ENCODE measurements around the gene L2HGDH. TPM values are rescaled to one million over a fixed set of nuclear protein-coding genes. Genes with fewer than 3 reads are reported as not detected.

The L2HGDH gene
- total and polyA plus RNA-seq, 2 experiments from 2014 or later = 5.8 to 9.7 TPM

- Histone ChIP-seq H2AFZ (no peak overlapping the region), H3K79me2 (peaks cover 60% of the 10 kb centered on the region), H3K9me3 (ENCODE audit: low read depth) (no peaks in the 10 kb centered on the region), H3K36me3 (replicated peaks; ENCODE audit: insufficient read depth, low read depth) (no peaks in the 10 kb centered on the region), H4K20me1 (ENCODE audit: insufficient read depth, poor library complexity, severe bottlenecking) (peaks cover 40% of the 10 kb centered on the region), H3K27ac (peak overlapping the region; percentile 94), H3K4me2 (peak overlapping the region; percentile 84), H3K27me3 (no peaks in the 10 kb centered on the region), H3K4me3 (peak overlapping the region; percentile 69), H3K9me2 (replicated peaks; ENCODE audit: insufficient read depth) (no peaks in the 10 kb centered on the region), H3K4me1 (ENCODE audit: insufficient read depth) (peaks cover 25% of the 10 kb centered on the region)
- 53% methylated on average over 2 of the region's 2 CpGs for WGBS (ENCODE audit: low lambda C conversion rate, missing lambda C conversion rate)
- no peak for DNase-seq (ENCODE audit: low spot score)
- no peak for TF ChIP-seq EZH2 (IDR thresholded peaks at IDR 0.05; ENCODE audit: borderline replicate concordance)
- no peak for TF ChIP-seq EZH2phosphoT487 (IDR thresholded peaks at IDR 0.05; ENCODE audit: low read depth, severe bottlenecking, unreplicated experiment)
Measured at GRCh38 chr14:50229681-50230080, 82.3 kb downstream of the L2HGDH start.

GRCh38 chr14:50228313-50228712, 83.7 kb downstream of the L2HGDH start:
- H3K4me2 ChIP-seq = peak overlapping the region; percentile 84
- 100% methylated on average over 2 of the region's 2 CpGs for WGBS (ENCODE audit: low lambda C conversion rate, missing lambda C conversion rate)
- H3K9me2 ChIP-seq (replicated peaks; ENCODE audit: insufficient read depth) = no peaks in the 10 kb centered on the region
- H3K36me3 ChIP-seq (replicated peaks; ENCODE audit: insufficient read depth, low read depth) = no peaks in the 10 kb centered on the region
- H3K27ac ChIP-seq = no peak overlapping the region
- DNase-seq (ENCODE audit: low spot score) = no peak
- TF ChIP-seq EZH2phosphoT487 (IDR thresholded peaks at IDR 0.05; ENCODE audit: low read depth, severe bottlenecking, unreplicated experiment) (no peak), EZH2 (IDR thresholded peaks at IDR 0.05; ENCODE audit: borderline replicate concordance) (no peak), CTCF (IDR thresholded peaks at IDR 0.05; ENCODE audit: poor library complexity) (no peak)
- H3K4me3 ChIP-seq = no peak overlapping the region
- H2AFZ ChIP-seq = no peak overlapping the region
- H3K4me1 ChIP-seq (ENCODE audit: insufficient read depth) = peaks cover 25% of the 10 kb centered on the region
- H3K27me3 ChIP-seq = no peaks in the 10 kb centered on the region
- H3K9me3 ChIP-seq (ENCODE audit: low read depth) = no peaks in the 10 kb centered on the region
- peaks cover 49% of the 10 kb centered on the region for H4K20me1 ChIP-seq (ENCODE audit: insufficient read depth, poor library complexity, severe bottlenecking)
- peaks cover 74% of the 10 kb centered on the region for H3K79me2 ChIP-seq

DNA sequence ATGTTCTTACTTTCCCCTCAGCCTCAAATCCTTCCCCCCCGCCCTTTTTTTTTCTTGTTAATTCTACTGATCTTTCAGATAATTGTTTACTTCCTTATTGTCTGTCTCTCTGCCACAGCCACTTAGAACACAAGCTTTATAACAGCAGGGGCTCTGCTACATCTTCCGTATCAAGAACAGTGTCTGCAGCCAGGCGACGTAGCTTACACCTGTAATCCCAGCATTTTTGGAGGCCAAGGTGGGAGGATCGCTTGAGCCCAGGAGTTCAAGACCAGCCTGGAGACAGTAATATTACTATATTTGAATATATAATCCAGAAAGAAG, 86.1 kb downstream of the L2HGDH start:
- TF ChIP-seq EZH2 (IDR thresholded peaks at IDR 0.05; ENCODE audit: borderline replicate concordance) (no peak), CTCF (IDR thresholded peaks at IDR 0.05; ENCODE audit: poor library complexity) (no peak), EZH2phosphoT487 (IDR thresholded peaks at IDR 0.05; ENCODE audit: low read depth, severe bottlenecking, unreplicated experiment) (no peak)
- Histone ChIP-seq H3K4me3 (no peak overlapping the region), H3K9me2 (replicated peaks; ENCODE audit: insufficient read depth) (no peaks in the 10 kb centered on the region), H3K79me2 (peaks cover 97% of the 10 kb centered on the region), H3K4me1 (ENCODE audit: insufficient read depth) (peaks cover 25% of the 10 kb centered on the region), H3K27ac (no peak overlapping the region), H3K27me3 (no peaks in the 10 kb centered on the region), H3K9me3 (ENCODE audit: low read depth) (no peaks in the 10 kb centered on the region), H2AFZ (no peak overlapping the region), H4K20me1 (ENCODE audit: insufficient read depth, poor library complexity, severe bottlenecking) (peaks cover 63% of the 10 kb centered on the region), H3K4me2 (peak overlapping the region; percentile 54), H3K36me3 (replicated peaks; ENCODE audit: insufficient read depth, low read depth) (no peaks in the 10 kb centered on the region)
- no peak for DNase-seq (ENCODE audit: low spot score)
- WGBS (ENCODE audit: low lambda C conversion rate, missing lambda C conversion rate) = 57% methylated on average over 5 of the region's 5 CpGs

GRCh38 chr14:50225067-50225973, 86.7 kb downstream of the L2HGDH start:
- peaks cover 63% of the 10 kb centered on the region for H4K20me1 ChIP-seq (ENCODE audit: insufficient read depth, poor library complexity, severe bottlenecking)
- H3K79me2 ChIP-seq = peaks cover 100% of the 10 kb centered on the region
- H2AFZ ChIP-seq = no peak overlapping the region
- no peaks in the 10 kb centered on the region for H3K36me3 ChIP-seq (replicated peaks; ENCODE audit: insufficient read depth, low read depth)
- H3K27ac ChIP-seq = peak overlapping the region; percentile 3
- WGBS (ENCODE audit: low lambda C conversion rate, missing lambda C conversion rate) = 56% methylated on average over 5 of the region's 5 CpGs
- H3K9me2 ChIP-seq (replicated peaks; ENCODE audit: insufficient read depth) = no peaks in the 10 kb centered on the region
- DNase-seq (ENCODE audit: low spot score) = no peak
- H3K4me3 ChIP-seq = no peak overlapping the region
- no peaks in the 10 kb centered on the region for H3K27me3 ChIP-seq
- H3K4me1 ChIP-seq (ENCODE audit: insufficient read depth) = peaks cover 25% of the 10 kb centered on the region
- TF ChIP-seq EZH2phosphoT487 (IDR thresholded peaks at IDR 0.05; ENCODE audit: low read depth, severe bottlenecking, unreplicated experiment) (no peak), EZH2 (IDR thresholded peaks at IDR 0.05; ENCODE audit: borderline replicate concordance) (no peak), CTCF (IDR thresholded peaks at IDR 0.05; ENCODE audit: poor library complexity) (no peak)
- H3K4me2 ChIP-seq = peak overlapping the region; percentile 54
- no peaks in the 10 kb centered on the region for H3K9me3 ChIP-seq (ENCODE audit: low read depth)

All from hepatocyte (in vitro differentiated cells).